DLD1 (cell line): ENCODE data around the gene ZFYVE16.
"Not testable (repeated sequence)": the region's sequence is repeated elsewhere in the genome, so short reads cannot be mapped to it uniquely, and the experiment has no call there.

Source experiments
- in situ Hi-C: cut with HindIII; loops from 2 replicates; pipeline ENCODE4 v1.10.0; 2017; ENCODE audit warnings: low sequenced_read_pairs

Gene ZFYVE16

DNA sequence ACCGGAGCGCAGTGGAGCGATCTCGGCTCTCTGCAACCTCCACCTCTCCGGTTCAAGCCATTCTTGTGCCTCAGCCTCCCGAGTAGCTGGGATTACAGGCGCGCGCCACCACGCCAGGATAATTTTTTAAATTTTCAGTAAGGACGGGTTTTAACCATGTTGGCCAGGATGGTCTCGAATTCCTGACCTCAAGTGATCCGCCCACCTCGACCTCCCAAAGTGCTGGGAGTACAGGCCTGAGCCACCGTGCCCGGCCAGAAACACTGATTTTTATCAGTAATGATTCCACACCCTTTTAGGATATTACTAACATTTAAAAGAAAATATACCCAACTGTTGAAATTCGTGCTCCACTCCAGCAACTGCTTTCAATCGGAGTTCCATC, 79.6 kb downstream of the ZFYVE16 start:
- in situ Hi-C loops: no loop called here

DNA sequence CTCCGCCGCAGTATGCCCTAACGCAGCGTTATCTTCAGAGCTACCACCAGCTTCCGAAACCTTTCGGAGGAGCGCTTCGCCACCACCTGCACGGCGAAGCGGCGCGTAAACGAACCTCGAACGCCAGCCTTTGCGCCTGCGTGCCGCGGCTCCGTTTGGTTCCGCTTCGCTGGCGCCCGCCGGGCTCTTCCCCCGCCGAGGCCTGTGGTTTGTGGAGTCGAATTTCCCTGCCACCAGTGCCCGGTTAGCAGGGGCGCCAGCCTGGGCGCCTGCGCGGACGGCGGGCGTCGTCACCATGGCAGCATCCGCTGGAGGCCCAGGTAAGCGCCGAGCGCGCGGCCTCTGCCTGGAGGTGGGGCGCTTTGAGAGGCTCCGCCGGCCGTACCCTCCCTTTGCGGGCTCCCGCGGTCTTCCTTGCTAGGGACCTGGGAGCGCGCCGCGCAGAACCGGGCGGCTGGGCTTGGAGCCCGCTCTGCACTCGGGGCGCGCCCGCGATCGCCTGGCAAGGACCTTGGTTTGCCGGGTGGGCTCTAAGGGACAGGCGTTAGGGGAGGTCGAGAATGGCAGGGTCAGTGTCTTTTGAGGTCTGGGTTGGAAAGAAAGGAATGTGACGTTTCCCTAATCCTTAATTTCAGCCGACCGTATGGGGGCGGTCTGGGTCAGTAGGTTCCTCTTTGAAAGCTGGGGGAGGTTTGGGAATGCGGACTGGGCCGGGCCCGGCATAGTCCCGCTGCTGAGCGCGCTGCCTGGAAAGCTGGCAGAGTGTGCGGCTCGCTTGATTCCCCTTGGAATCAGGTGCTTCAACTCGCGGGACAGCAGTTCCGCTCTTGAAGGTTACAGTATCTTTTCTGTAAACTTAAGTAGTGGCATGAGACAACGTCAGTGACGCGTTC, 80.2 kb downstream of the ZFYVE16 start, which contains the start of gene FAM151B:
Gene FAM151B, plus strand, starts transcription at position 272 of the 893 bp plus-strand sequence. Its CDS starts 24 bp downstream, at position 296.
- in situ Hi-C loops: no loop called here

DNA sequence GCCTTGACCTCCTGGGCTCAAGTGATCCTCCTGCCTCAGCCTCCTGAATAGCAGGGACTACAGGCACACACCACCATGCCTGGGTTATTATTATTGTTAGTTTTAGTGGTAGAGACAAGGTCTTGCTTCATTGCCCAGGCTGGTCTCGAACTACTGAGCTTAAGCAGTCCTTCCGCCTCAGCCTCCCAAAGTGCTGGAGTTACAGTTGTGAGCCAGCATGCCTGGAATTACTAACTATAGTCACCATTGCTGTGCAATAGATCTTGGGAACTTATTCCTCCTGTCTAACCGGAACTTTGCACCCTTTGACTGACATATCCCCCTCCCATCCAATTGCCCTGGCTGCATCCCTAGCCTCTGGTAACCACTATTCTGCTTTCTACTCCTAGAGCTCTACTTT, 83.4 kb downstream of the ZFYVE16 start:
- in situ Hi-C loops: no loop called here

DNA sequence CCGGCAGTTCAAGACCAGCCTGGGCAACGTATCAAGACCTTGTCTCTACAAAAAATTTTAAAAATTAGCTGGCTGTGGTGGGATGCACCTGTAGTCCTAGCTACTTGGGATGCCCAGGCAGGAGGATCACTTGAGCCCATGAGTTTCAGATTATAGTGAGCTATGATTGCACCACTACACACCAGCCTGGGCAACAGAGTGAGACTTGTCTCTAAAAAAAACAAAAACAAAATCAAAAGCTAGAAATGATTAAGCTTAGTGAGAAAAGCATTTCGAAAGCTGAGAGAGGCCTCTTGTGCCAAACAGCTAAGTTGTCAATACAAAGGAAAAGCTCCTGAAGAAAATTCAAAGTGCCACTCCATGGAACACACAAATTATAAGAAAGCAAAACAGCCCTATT, 84.9 kb downstream of the ZFYVE16 start:
- in situ Hi-C loops: no loop called here

DNA sequence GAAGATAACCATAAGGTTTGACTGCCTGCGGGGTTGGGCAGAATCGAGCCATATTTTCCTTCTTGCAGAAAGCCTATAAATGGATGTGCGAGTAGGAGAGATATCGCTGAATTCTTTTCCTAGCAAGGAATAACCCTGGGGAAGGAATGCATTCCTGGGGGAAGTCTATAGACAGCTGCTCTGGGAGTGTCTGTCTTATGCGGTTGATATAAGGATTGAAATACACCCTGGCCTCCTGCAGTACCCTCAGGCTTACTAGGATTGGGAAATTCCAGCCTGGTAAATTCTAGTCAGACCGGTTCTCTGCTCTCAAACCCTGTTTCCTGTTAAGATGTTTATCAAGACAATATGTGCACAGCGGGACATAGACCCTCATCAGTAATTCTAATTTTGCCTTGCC, 85.6 kb downstream of the ZFYVE16 start:
- in situ Hi-C loops: not testable (repeated sequence)

DNA sequence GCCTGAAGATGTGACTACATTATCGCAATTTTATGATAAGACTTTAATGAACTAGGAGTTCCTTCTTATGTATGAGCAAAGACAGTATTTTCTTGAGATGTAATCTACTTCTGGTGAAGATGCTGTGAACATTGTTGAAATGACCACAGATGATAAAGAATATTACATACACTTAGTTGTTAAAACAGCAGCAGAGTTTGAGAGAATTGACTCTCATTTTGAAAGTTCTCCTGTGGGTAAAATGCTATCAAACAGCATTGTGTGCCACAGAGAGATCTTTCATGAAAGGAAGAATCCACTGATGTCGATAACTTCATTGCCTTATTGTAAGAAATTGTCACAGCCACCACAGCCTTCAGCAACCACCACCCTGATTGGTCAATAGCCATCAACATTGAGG, 88.0 kb downstream of the ZFYVE16 start:
- in situ Hi-C loops: no loop called here

DNA sequence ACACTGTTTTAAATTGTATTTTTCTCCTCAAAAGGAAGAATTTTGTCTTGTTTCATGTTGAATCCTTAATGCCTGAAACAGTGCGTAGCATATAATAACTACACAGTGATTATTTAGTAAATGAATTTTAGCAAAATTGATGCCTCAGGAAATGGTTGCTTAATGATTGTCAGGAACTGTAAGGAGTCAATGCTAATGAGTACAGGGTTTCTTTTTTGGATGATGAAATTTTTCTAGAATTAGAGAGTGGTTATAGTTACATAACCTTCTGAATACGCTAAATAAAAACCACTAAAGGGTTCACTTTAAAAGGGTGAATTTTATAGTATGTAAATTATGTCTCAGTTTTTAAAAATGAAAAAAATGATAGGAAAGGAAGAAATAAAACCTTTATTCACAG, 94.9 kb downstream of the ZFYVE16 start:
- in situ Hi-C loops: no loop called here

DNA sequence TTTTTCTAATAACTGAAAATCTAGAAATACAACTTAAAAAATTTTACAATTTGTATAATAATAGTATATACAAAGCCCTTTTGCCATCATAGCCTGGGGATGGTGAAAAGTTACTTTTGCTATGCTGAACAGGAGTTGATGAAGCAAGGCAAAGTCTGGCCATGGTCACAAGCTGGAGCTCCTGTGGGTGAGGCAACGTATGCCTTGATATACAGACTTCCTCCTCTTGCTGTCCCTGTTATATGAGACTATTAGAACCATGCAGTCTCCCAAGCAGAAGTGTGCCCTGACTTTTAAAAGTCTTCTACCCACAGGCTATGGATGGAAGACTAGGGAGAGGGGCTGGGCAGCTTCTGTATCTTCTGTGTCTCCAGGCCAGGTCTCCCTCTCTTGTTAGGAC, 95.8 kb downstream of the ZFYVE16 start:
- in situ Hi-C loops: no loop called here

DNA sequence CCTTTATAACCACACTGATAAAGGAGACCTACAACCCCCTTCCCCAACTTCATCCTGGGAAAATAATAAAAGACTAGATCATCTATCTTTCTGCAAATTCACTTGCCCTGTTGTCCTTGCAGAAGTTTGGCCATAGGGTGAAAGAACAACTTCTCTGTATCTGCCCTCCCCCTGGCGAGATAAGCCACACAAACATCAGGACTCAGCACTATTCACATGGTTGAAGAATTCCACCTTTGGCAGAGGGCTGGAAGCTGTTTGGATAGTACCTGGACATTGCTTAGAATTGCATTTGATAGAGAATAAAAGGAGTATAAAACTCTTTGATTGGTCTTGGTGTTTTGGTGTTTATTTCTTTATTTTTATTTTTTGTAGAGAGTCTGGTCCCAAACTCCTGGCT, 97.0 kb downstream of the ZFYVE16 start:
- in situ Hi-C loops: no loop called here

DNA sequence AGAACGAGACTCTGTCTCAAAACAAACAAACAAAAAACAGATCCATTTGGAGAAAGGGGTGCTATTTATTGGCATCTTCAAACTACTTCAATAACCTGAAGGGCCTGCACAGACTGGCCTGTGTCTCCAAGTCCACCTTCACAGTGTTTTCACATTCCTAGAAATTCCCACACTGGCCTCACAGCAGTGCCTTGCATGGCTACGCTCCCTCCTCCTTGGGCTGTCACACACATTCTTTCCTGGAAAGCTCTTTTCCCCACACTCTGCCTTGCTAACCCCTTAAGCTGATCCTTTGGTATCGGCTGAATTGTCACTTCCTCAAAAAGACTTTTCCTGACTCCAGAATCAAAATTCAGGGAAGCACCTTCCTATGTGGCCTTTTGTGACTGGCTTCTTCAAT, 99.8 kb downstream of the ZFYVE16 start:
- in situ Hi-C loops: no loop called here

DNA sequence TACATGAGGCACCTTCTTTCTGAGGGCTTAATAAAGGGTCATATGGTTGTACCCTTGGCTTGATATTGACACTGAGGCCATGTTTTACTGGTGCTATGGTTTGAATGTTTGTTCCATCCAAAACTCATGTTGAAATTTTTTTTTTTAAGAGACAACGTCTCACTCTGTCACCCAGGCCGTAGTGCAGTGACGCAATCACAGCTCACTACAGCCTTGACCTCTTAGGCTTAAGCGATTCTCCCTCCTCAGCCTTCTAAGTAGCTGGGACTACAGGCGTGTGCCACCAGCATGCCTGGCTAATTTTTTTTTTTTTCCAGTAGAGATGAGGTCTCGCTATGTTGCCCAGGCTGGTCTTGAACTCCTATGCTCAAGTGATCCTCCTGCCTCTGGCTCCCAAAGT, 101.0 kb downstream of the ZFYVE16 start:
- in situ Hi-C loops: no loop called here

DNA sequence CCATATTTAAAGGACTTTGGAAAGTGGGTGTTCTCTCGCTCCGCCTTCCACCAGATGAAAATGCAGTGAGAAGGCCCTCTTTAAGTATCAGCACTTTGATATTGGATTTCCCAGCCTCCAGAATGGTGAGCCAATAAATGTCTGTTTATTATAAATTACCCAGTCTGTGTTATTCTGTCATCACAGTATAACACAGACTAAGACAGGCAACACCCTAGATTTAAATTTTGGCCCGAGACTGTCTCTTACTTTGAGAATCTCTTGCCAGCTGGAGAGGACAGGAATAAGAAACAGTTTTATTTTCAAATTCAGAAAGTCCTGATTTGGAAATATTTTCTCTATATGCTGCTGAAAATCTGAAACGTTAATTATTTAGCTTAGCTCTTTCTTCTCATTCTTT, 101.5 kb downstream of the ZFYVE16 start:
- in situ Hi-C loops: no loop called here

DNA sequence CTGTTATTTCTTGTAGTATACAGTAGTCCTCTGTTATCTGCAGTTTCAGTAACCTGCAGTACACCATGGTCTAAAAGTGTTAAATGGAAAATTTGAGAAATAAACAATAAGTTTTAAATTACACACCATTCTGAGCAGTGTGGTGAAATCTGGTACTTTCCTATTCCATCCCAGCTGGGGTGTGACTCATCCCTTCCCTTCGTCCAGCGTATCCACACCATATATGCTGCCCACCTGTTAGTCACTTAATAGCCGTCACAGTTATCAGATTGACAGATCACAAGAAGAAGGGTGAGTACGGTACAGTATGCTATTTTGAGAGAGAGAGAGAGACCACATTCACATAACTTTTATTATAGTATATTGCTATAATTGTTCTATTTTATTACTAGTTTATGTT, 109.0 kb downstream of the ZFYVE16 start:
- in situ Hi-C loops: no loop called here
